ENCODE data around the gene SLC9A7.

The SLC9A7 gene

DNA sequence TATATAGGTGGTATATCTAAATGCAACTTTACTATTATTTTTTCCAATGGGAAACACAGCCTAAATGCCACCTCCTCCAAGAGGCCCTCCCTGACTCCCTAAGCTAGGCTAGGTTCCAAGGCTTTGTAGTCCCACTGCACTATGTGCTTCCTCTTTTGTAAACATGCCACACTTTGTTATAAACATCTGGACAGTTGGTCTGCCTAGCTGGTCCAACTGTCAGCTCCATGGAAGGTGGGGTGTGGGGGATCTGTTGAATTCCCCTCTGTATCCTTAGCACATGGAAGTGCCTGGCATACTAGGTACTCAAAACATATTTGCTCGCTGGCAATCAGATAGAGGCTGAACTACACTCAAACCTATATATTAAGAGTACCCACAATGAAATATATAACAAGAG lies 63.4 kb downstream of the SLC9A7 start:
- no peak for DNase-seq

DNA sequence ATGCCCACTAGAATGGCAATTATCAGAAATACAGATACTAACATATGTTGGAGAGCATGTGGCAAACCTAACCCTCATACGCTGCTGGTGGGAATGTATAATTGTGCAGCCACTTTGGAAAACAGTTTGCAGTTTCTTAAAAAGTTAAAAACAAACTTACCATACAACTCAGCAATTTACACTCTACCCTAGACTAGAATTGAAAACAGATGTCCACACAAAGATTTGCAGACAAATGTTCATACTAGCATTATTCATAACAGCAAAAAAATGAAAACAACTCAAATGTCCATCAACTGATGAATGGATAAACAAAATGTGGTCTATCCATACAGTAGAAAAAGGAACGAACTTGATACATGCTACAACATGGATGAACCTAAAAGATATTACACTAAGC lies 64.4 kb downstream of the SLC9A7 start:
- no peak for DNase-seq

- no peak for DNase-seq
These were observed 65.8 kb downstream of the SLC9A7 start for GRCh38 chrX:46693149-46693548.

DNA sequence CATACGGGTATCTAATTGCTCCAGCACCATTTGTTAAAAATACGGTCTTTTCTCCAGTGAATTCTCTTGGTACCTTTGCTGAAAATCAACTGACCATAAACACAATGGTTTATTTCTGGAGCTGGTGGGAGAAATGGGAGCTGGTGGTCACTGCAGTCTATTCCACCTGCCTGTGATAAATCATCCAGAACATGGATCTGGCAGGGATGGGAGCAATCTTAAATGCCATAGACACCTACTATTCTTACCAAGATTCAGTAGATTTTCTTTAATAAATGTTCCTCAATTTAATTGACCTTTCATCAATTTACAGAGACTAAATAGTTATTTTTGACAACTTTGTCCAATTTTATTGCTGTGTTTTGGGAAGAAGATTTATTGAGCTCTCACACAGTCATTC lies 68.1 kb downstream of the SLC9A7 start:
- no peak for DNase-seq

GRCh38 chrX:46687619-46688018 lies 71.3 kb downstream of the SLC9A7 start:
- no peak for DNase-seq

GRCh38 chrX:46686003-46686645 lies 72.8 kb downstream of the SLC9A7 start:
- peak; percentile 19 for DNase-seq

GRCh38 chrX:46683048-46683447 lies 75.9 kb downstream of the SLC9A7 start:
- no peak for DNase-seq

DNA sequence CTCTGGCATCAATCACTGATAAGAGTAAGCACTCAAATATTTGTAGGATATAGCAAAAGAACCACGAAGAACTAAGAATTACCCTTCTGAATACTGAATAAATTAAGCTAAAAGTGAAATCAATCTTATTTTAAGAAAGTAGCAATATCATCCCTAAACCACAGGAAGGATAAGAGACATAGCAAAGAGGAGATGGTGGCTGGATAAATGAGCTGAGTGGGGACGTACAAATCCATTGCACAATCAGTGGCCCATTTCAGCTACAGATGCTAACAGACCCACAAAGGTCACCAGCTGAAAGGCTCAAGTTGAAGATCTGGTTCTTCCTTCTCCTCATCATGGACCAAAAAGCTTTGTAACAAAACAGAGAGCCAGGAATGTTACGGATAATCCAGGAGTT lies 77.1 kb downstream of the SLC9A7 start:
- no peak for DNase-seq

GRCh38 chrX:46678232-46678631 lies 80.7 kb downstream of the SLC9A7 start:
- DNase-seq: no peak

DNA sequence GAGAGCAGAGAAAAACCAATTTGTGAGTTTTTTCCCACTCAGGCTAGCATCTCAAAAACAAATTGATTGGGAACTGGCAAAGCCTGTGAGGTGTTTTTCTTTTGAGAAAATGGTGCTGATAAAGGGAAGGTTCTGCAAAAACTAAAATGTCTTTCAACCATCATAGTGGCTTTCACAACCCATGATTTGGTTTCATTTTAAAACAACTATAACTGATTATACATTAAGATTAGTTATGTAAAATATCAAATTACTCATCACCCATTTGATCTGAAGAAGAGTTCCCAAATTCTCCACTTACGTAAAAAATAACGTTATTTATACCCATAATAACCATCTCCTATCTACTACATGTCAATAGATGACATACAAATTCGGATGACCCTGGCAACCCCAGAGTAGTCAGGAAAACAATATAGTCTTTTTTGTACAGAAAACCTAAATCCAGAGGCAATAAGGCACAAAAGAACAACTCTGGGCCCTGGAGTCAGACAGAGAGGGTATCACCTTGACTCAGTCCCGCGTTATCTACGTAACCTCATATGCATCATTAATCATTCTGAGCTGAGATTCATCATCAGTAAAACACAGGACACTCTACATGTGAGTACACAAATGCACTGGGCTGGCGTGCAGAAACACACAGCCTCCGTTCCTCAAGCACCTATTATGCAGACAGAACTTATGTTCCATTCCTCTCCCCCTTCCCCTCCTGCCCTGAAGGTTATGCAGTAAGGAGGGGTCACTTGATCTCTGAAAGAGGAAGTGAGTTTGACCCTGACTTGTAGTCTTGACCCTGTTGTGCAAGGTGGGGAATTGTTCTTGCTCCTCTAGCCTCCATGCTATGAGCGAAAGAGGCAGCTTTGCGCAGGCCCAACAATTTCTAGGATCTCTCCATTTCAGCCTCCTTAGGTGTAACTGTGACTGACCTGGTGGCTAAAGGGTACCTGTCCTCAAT lies 82.2 kb downstream of the SLC9A7 start:
- no peak for DNase-seq

DNA sequence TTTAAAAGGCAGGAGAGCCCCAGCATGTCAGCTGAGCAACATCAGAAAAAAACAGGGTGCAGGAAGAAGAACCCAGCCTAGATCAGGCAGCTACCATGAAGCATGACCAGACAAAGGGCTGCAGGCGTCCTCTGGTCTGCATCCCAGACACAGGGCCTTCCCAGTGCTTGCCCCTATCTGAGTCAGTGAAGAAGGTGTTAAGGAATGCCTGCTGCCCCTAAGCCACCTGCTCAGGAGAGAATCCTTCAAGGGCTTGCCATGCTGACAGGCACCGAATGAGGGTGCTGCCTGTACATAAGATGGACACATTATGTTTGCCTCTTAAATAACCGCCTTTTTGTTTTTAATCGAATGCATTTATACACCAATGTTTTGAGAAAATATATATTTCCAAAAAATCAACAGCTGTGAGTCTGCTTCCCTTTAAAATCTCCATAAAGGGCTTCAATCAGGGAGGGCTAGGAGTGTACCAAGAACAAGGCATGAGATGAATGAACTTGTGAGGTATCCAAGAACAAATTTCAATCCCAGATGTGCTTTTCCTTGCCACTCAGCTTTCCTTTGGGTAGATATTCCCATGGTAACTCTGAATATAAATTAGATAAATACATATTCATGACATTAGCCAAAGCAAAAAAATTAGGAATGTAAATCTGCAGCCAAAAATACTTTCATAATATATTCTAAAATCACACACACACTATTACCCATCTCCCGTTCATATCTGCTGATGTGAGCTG lies 85.1 kb downstream of the SLC9A7 start:
- no peak for DNase-seq

DNA sequence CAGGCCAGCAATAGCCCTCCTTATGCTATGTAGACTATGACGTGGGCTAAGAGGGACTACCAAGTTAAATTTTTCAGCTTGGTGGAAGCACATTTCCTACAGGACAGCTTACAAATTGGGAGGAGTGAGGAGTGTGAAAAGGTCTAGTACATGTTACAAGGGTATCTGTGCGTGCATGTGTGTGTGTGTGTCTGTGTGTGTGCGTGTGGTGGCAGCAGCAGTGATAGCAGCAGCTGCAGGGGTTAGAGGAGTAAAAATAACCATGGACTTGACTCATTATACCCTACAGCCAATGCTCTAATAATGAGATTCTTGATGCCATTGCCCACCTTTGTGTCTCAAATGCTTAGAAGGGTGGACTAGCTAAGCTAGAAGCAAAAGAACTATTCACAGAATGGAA lies 88.6 kb downstream of the SLC9A7 start:
- no peak for DNase-seq

GRCh38 chrX:46666831-46667230 lies 92.1 kb downstream of the SLC9A7 start:
- no peak for DNase-seq

- DNase-seq: peak; percentile 13
These were observed 93.4 kb downstream of the SLC9A7 start for GRCh38 chrX:46665232-46666152.

- DNase-seq: no peak
These were observed 96.5 kb downstream of the SLC9A7 start for GRCh38 chrX:46662188-46662958.

GRCh38 chrX:46653482-46653881 lies 105.4 kb downstream of the SLC9A7 start:
- DNase-seq: peak; percentile 25

DNA sequence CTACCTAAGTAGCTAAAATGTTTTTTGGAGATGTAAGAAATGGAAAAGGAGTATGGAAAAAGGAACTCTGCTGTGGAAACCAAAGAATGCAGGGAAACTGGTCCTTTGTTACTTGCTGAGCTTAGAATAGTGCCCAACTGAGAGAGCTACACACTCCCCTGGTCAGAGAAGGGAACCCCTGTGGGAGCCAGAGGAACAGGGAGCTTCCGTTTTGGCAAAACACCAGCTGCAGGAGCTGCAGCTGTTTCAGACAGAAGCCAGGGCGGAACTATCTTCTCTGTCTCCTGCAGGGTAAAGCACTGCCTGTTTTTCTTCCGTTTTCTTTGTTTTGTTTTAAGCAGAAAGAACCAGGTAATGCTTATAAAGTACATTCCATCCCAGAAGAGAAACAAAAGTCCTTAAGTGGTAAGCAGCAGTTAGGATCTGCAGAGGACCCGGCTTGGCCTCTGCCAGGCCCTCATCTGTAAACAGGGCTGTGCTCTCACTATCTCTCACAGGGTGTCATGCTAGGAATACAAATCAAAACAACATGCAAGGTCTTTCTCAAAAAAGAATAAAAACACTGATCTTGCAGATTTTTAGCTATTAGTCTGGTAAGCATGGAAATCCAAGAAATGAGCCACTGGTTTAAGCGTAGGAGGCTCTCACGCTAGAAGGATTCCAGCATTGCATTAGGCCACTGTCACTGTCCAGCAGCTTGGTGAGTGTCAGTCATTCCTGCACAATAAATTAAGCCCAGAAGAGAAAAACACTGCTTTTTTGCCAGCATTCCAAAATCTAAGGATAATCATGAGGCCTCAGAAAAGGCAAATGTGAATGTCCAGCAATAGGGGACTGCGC lies 109.3 kb downstream of the SLC9A7 start:
- peak; percentile 51 for DNase-seq

GRCh38 chrX:46648660-46649059 lies 110.3 kb downstream of the SLC9A7 start:
- no peak for DNase-seq

DNA sequence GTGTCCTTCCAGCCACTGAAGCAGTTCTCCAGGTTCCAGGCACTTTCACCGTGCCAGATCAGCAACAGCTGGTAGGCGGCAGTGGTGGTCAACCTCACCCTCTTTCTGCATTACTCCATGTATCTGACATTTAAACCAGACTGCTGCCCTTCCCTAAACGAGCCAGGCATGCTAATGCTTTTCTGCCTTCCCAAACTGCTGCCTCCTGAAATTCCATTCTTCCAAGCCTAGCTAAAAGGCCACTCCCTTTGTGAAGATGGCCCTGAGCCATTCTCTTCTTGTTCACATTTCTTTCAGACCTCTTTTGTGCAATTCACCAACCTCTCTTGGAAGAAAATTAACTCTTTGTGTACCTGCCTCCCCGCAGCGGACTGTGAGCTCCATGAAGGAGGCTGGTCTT lies 111.7 kb downstream of the SLC9A7 start:
- DNase-seq: no peak

DNA sequence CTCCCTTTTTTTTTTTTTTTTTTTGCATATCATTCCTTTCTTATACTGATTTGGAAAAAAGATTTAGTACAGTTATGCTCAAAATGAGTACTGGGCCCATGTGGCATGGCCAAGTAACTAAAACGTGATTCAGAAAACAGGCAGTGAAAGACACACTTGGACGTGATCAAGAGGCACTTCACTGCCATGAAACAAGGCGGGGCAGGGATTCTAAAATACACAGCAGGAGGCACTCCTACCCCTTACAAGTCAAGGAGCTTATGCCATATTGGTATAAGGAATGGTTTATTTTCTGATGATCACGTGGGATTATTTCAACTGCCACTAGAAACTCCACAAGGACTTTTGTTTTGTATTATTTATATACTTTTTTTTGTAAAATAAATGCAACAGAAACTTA lies 113.3 kb downstream of the SLC9A7 start:
- DNase-seq: no peak

DNA sequence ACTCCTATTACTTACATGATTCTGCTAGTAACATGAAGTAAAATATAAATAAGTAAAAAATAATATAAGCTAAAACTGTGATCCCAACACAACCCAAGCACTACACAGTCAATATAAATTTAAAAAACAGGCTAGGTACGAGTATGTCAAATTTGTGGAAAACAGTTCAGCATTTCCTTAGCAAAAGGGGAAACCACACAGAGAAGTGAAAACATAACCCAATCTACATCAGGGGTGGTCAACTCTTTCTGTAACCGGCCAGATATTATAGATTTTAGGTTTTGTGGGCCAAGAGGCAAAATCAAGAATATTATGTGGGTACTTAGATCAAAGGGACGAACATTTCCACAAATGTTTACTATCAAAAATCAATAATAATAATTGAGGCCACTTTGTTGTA lies 115.3 kb downstream of the SLC9A7 start:
- no peak for DNase-seq
